ENCODE data around the gene ABHD15.
A peak's percentile ranks its signal among the peaks of the same experiment; 100 is the strongest.

Gene ABHD15

DNA sequence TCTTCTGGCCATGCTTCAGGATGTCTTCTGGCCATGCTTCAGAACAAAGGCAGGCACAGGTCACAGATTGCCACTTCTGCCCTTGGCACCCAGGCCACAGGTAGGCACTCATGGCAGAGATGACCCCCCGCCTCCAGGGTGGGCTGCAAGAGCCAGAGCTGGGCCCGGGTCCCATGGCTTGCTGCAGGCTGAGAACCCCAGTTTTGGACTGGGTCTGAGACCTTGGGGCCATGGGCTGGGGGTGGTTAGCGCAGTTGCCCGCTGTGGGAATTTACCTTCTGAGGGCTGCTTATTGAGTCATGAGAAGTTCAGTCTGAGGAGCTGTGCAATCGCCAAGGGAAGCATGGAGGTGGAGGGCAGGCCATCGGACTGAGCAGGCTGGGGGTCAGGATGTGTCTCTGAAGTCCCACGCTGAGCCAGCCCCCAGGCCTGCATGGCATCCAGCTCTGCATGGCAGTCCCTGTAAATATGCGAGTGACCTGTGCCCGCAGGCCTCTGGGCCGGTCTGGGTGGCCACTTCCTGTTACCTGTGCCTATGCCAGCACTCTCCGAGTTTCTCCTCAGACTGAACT, 27.8 kb upstream of the ABHD15 start:
- DNase-seq (ENCODE audit: low spot score), result no peak

GRCh38 chr17:29593591-29594518, 27.0 kb upstream of the ABHD15 start:
- no peak for DNase-seq (ENCODE audit: low spot score)

DNA sequence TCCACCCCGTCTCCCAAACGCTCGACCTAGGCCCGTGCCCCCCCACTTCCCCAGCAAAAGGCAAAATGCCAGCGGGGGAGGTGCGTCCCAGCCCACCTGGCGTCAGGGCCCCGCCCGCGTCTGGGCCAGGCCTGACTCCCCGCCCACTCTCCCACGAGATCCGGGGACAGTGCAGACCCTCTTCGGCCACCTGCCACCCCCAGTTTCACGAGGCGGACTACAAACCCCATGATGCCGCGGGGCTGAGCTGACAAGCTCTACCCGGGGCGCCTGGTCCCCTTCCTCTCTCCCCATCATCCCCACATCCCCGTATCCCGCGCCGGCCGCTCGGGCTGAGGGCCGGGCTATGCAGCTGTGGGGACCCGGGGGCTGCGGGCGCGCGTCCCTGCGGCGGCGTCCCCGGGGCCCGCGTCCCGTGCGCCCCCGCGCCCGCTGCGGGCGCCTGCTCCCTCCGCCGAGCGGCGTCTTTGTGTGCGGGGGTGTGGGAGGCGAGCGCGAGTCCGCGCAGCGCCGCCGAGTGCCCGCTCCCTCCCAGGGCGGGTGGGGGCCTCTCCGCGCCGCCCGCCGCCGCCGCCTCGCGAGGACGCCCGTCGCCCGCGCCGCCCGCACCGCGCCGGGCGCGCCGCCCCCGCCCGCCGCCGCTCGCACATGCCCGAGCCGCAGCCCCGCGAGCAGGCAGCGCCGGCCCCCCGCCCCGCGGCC, 26.2 kb upstream of the ABHD15 start, which contains the start of gene ANKRD13B:
Gene ANKRD13B, plus strand, starts transcription at position 283 of the 702 bp plus-strand sequence. CDS start 490 bp downstream, outside the sequence.
- peak; percentile 35 for DNase-seq (ENCODE audit: low spot score)

- peak; percentile 92 for DNase-seq (ENCODE audit: low spot score)
Observed at GRCh38 chr17:29591737-29592608, 25.1 kb upstream of the ABHD15 start.

GRCh38 chr17:29591146-29591736, 24.4 kb upstream of the ABHD15 start:
- peak; percentile 44 for DNase-seq (ENCODE audit: low spot score)

GRCh38 chr17:29590411-29591145, 23.7 kb upstream of the ABHD15 start:
- DNase-seq (ENCODE audit: low spot score), result no peak

DNA sequence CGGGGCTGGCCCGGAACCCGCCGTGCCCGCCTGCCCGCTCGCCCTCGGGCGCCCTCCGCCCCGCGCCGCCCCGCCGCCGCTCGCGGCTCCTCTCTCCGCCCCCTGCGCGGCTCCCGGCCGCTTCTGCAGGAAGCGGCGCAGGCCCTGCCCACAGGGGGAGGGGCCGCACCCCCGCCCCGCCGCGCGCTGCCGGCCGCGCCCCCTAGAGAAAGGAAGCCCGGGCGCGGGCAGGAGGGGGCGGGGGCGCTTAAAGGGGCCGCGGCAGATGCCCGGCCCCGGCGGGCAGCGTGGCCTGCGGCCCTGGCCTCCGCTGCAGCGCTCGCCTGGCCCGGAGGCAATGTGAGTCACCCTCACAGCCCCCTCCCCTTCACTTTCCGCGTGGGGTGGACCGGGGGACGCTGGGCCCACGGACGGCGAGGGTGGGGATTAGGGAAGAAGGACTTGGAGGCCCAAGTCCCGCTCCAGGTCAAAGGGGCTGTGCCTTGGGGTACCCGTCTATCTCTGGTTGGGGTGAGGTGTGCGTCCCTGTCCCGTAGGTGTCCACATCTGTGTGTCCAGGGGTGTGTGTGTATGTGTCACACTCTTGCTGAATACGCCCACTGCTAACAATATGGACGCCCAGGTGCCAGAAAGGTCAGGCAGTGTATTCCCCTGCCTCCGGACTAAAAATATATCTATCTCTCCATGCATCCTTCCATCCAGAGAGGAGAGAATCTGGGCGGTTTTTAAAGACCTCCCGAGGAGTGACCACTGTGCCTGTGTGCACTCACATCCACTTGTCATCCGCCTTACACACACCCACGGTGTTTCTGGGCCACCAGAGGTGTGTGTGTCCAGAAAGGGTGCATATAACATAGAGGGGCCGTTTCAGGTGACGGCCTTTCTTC, 22.9 kb upstream of the ABHD15 start, which contains the start of gene GIT1:
Gene GIT1, minus strand, starts transcription at position 125 of the 887 bp plus-strand sequence. CDS start 270 bp downstream, outside the sequence.
- DNase-seq (ENCODE audit: low spot score), result peak; percentile 98

DNA sequence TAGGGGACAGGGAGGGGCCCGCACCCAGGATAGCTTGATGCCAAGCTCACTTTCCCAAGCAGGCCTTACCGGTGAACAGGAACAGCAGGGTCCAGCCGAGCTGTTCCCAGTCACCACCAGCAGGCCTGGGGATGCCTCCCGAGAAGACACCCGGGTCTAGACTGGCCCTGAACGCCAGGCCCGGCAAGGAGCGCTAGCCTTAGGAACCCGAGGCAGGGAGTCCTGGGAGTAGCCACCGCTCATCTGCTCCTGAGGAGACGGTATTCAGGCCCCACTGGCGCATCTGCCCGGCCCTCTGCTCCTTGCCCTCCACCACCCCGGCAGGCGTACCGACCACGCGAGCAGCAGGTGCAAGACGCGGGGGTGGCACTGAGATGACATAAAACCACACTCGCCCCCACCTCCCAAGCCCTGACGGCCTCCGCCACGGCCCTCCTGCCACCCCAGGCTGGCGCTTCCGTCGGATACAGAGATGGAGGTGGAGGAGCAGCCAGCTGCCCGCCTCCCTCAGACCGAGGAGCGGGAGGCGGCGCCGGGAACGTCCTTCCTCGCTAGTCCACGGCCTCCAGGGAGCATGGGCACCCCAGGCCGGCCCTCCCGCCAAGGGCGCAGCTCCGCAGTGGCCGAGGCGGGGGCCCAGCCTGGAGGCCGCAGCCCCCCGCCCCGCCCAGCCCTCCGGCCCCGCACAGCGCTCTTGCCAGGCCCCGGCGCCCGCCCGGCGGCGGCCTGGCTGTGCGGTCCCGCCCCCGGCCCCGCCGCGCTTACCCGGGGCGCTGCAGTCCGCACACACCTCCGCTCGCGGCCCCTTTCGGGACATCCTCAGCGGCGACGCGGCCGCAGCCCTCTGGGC, 21.9 kb upstream of the ABHD15 start:
- peak; percentile 52 for DNase-seq (ENCODE audit: low spot score)

GRCh38 chr17:29588017-29588561, 21.3 kb upstream of the ABHD15 start:
- DNase-seq (ENCODE audit: low spot score), result no peak

- DNase-seq (ENCODE audit: low spot score), result no peak
Observed at GRCh38 chr17:29587591-29587990, 20.8 kb upstream of the ABHD15 start.

DNA sequence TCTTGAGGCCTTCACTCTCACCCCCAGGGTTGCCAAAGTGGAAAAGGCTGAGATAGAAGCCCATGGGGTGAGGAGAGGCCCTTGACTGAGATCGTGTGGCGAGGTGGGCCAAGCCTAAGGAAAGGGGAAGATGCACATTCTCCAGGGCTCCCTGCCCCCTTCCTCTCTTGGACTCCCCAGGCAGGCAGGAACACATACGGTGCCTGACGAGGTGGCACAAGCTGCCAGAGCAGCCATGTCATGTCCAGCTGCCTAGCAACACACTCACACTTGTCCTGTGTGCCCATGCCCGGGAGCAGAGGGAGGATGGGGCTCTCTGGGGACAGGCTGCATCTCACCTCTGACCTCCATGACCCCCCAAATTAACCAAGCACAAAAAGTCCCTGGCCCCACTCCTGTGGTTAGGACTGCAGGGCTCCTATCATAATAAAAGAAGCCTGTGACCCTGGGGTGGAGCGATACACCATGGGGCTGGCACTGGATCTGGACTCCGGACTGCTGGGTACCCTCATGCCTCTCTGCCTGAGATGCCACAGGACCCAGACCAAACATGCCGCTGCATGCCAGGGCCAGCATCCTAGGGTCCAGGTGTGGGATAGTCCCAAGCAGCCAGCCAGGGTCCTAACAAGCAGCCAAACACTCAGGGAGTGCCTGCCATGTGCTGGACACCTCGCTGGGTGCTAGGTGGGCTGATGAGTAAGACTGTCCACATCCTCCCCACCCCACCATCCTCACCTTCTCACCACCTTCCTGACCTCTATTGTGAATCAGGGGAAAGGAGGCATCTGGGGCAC, 20.0 kb upstream of the ABHD15 start:
- DNase-seq (ENCODE audit: low spot score), result no peak

- no peak for DNase-seq (ENCODE audit: low spot score)
Observed at GRCh38 chr17:29585080-29585751, 18.4 kb upstream of the ABHD15 start.

GRCh38 chr17:29584452-29585079, 17.7 kb upstream of the ABHD15 start:
- DNase-seq (ENCODE audit: low spot score), result no peak

GRCh38 chr17:29583324-29584248, 16.7 kb upstream of the ABHD15 start:
- DNase-seq (ENCODE audit: low spot score), result no peak

GRCh38 chr17:29582772-29583171, 15.9 kb upstream of the ABHD15 start:
- no peak for DNase-seq (ENCODE audit: low spot score)

Measured in AG20443 (cell line).